GM19193 (cell line): ENCODE results near the gene ITGAE.

Experiments used
- POLR2A ChIP-seq: IDR thresholded peaks from 4 replicates; pipeline ENCODE4 v1.6.1; 2011; ENCODE audit not compliant: insufficient read depth, insufficient read length; ENCODE audit errors: extremely low read depth

The ITGAE gene

GRCh38 chr17:3738562-3739295, 62.3 kb downstream of the ITGAE start:
- TF ChIP-seq POLR2A, result no peak

GRCh38 chr17:3735515-3735914, 65.5 kb downstream of the ITGAE start:
- TF ChIP-seq POLR2A, result no peak

GRCh38 chr17:3732210-3732621, 68.8 kb downstream of the ITGAE start:
- TF ChIP-seq POLR2A, result no peak

- TF ChIP-seq POLR2A, result no peak
Measured at GRCh38 chr17:3730881-3731429, 70.0 kb downstream of the ITGAE start.

DNA sequence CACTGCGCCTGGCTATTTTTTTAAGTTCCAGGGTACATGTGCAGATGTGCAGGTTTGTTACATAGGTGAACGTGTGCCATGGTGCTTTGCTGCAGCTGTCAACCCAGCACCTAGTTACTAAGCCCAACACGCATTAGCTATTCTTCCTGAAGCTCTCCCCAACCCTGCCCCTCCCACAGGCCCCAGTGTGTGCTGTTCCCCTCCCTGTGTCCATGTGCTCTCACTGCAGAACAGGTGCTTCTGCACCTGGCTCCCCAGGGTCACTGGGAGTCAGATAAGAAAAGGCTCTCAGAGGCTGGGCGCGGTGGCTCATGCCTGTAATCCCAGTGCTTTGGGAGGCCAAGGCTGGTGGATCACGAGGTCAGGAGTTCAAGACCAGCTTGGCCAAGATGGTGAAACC, 71.1 kb downstream of the ITGAE start:
- no peak for TF ChIP-seq POLR2A

DNA sequence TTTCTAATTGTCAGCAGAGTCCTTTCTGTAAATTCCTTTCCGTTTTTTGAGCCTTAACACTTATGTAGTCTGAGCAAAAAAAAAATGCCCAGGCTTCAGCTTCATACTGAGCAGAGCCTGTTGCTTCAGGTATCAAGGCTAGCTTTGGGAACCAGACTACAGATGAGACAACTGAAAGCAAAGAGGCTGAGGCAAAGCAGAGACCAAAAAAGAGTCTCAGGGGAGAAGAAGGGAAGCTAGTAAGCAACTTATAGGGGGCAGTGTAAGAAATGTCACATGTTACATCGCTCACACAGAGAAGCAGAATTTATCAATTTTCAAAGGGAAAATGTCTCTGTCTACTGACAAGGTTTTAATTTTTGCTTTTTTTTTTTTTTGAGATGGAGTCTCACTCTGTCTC, 73.9 kb downstream of the ITGAE start:
- no peak for TF ChIP-seq POLR2A

GRCh38 chr17:3724378-3725077, 76.5 kb downstream of the ITGAE start:
- no peak for TF ChIP-seq POLR2A

GRCh38 chr17:3723556-3724377, 77.2 kb downstream of the ITGAE start, which contains the start of gene HASPIN:
TSS of gene HASPIN (plus strand) at chr17:3723903. CDS start at chr17:3723936, 33 bp downstream.
- TF ChIP-seq POLR2A, result peak; percentile 82

DNA sequence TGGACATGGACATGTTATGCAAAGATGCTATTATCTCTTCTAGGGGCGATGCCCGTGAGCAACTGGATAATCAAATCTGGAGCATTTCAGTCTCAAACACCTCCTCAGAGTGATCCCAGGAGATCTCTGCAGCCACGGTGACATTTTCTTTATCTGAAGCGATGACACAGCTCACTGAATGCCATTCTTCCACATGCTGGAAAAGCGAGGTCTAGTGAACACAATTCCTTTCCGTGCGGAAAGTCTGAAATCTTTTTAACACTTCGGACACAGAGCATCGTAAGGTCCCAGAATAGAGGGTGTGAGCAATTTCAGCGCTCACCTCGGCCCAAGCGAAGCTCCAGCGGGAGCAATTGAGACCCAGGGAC, 77.8 kb downstream of the ITGAE start:
- no peak for TF ChIP-seq POLR2A

DNA sequence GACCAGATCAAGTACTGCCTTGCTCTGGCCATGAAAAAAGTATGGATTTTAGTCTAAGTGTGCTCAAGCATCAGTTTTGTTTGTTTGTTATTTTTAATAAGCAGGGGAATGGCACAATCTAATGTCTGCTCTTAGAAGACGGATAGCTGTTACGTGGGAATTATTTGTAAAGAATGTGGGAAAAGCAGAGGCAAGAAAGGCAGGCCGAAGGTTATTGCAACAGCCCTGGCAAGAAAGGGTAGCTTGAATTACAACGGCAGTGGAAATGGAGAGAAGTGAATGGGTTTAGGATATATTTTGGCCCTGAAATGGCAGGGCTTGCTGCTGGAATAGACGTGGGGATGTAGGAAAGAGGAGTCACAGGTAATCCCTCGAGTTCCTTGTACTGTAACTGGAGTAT, 78.3 kb downstream of the ITGAE start:
- no peak for TF ChIP-seq POLR2A

GRCh38 chr17:3719265-3719664, 81.7 kb downstream of the ITGAE start:
- TF ChIP-seq POLR2A, result no peak

- no peak for TF ChIP-seq POLR2A
Measured at GRCh38 chr17:3718201-3718600, 82.8 kb downstream of the ITGAE start.

GRCh38 chr17:3715296-3715695, 85.7 kb downstream of the ITGAE start:
- TF ChIP-seq POLR2A, result no peak

- TF ChIP-seq POLR2A, result no peak
Measured at GRCh38 chr17:3712811-3713463, 88.1 kb downstream of the ITGAE start.
